SK-N-SH (cell line): ENCODE measurements around the gene DLG2. TPM values are rescaled to one million over a fixed set of nuclear protein-coding genes. Genes with fewer than 3 reads are reported as not detected.

Experiments used
- CTCF ChIA-PET: fragments of 300-600, 350-600 bp; formaldehyde crosslinking; extraction: SDS; loops from one replicate; lab custom pipeline; 2021; lab: Yijun Ruan, JAX
- POLR2A ChIA-PET: fragments of 350-600 bp; sonication (Branson Sonifier 250); formaldehyde crosslinking; extraction: SDS; loops from one replicate; lab custom pipeline; 2020; ENCODE audit warnings: antibody characterized with exemption, inconsistent platforms; lab: Yijun Ruan, JAX
- DNase-seq: peaks from one replicate; pipeline ENCODE4 v3.0.0; 2012
- H2AFZ ChIP-seq: fragments of 200-600 bp; sonication (generic); 2 replicates; pipeline ENCODE4 v1.8.1; 2016; ENCODE audit warnings: antibody characterized with exemption, mild to moderate bottlenecking, low read depth
- H3F3A ChIP-seq: fragments of 200-600 bp; sonication (generic); replicated peaks from 2 replicates; pipeline ENCODE3; 2016; ENCODE audit warnings: antibody characterized with exemption, mild to moderate bottlenecking; ENCODE audit not compliant: insufficient read depth
- H3K27ac ChIP-seq, 2 experiments: fragments of 200-500 bp in 1 of 2; fragments of 200-600 bp in 1 of 2; sonication (Bioruptor generic) in 1 of 2; sonication (generic), shearing (Covaris generic) in 1 of 2; 2 replicates each; pipeline versions ENCODE4 v1.5.1 to v1.6.1; 2014 to 2016; ENCODE audit warnings: low read depth in 2 of 2, inconsistent platforms in 1 of 2, low read length in 1 of 2, mild to moderate bottlenecking in 1 of 2, mixed read lengths in 1 of 2
- H3K27me3 ChIP-seq: fragments of 200-600 bp; sonication (generic), shearing (Covaris generic); 2 replicates; pipeline ENCODE4 v1.6.1; 2016; ENCODE audit warnings: mixed run types; ENCODE audit not compliant: insufficient read depth
- H3K36me3 ChIP-seq, 2 experiments: fragments of 200-500 bp in 1 of 2; fragments of 200-600 bp in 1 of 2; sonication (Bioruptor generic) in 1 of 2; sonication (generic) in 1 of 2; replicated peaks in 1 of 2; 2 replicates each; pipeline versions ENCODE3 to v1.5.1; 2014 to 2016; ENCODE audit warnings: low read length in 1 of 2, mild to moderate bottlenecking in 1 of 2; ENCODE audit not compliant: insufficient read depth in 2 of 2, control insufficient read depth in 1 of 2
- H3K4me1 ChIP-seq, 2 experiments: fragments of 200-500 bp in 1 of 2; fragments of 200-600 bp in 1 of 2; sonication (Bioruptor generic) in 1 of 2; sonication (generic), shearing (Covaris generic) in 1 of 2; 2 replicates each; pipeline versions ENCODE4 v1.5.1 to v1.6.1; 2014 to 2016; ENCODE audit warnings: low read depth in 1 of 2, low read length in 1 of 2, mixed run types in 1 of 2; ENCODE audit not compliant: insufficient read depth in 2 of 2, control insufficient read depth in 1 of 2
- H3K4me2 ChIP-seq: fragments of 200-600 bp; sonication (generic), shearing (Covaris generic); 2 replicates; pipeline ENCODE4 v1.6.1; 2017; ENCODE audit warnings: mixed run types
- H3K4me3 ChIP-seq, 2 experiments: fragments of 200-500 bp in 1 of 2; fragments of 200-600 bp in 1 of 2; sonication (Bioruptor generic) in 1 of 2; sonication (generic), shearing (Covaris generic) in 1 of 2; 2 replicates each; pipeline versions ENCODE4 v1.5.1 to v1.8.1; 2014 to 2016; ENCODE audit warnings: low read depth in 2 of 2, inconsistent platforms in 1 of 2, low read length in 1 of 2, mild to moderate bottlenecking in 1 of 2, mixed read lengths in 1 of 2, moderate library complexity in 1 of 2
- H3K79me2 ChIP-seq: fragments of 200-600 bp; sonication (generic); 2 replicates; pipeline ENCODE4 v1.8.1; 2017; ENCODE audit warnings: mild to moderate bottlenecking; ENCODE audit not compliant: insufficient read depth
- H3K9ac ChIP-seq: fragments of 200-600 bp; sonication (generic); 2 replicates; pipeline ENCODE4 v1.6.1; 2017; ENCODE audit warnings: mixed run types
- H3K9me2 ChIP-seq: fragments of 200-600 bp; sonication (generic); 2 replicates; pipeline ENCODE4 v1.6.1; 2017; ENCODE audit warnings: mixed run types
- H3K9me3 ChIP-seq: fragments of 200-600 bp; sonication (generic); 2 replicates; pipeline ENCODE4 v1.6.1; 2017; ENCODE audit warnings: mixed run types, mild to moderate bottlenecking, moderate library complexity
- H4K20me1 ChIP-seq: fragments of 200-600 bp; sonication (generic); 2 replicates; pipeline ENCODE4 v1.6.1; 2017; ENCODE audit warnings: mild to moderate bottlenecking, mixed run types; ENCODE audit not compliant: insufficient read depth
- CHD2 ChIP-seq: fragments of 150-350 bp; IDR thresholded peaks from 2 replicates; pipeline ENCODE4 v1.6.1; 2018; ENCODE audit warnings: low read length; ENCODE audit not compliant: partially characterized antibody
- CTCF ChIP-seq: fragments of 200-600 bp; sonication (generic); IDR thresholded peaks from 2 replicates; pipeline ENCODE4 v1.6.1; 2017; ENCODE audit warnings: antibody characterized with exemption, mild to moderate bottlenecking, moderate library complexity
- EP300 ChIP-seq, 2 experiments: IDR thresholded peaks; 2 replicates each; pipeline versions ENCODE4 v1.4.0 to v1.6.1; 2012; ENCODE audit warnings: borderline replicate concordance in 1 of 2, low read depth in 1 of 2, low read length in 1 of 2
- EZH2phosphoT487 ChIP-seq: fragments of 200-600 bp; sonication (generic); IDR thresholded peaks from 2 replicates; pipeline ENCODE4 v1.6.1; 2017; ENCODE audit warnings: low read depth, mixed run types, mild to moderate bottlenecking, antibody characterized with exemption, moderate library complexity, borderline replicate concordance
- FOSL2 ChIP-seq: IDR thresholded peaks from 2 replicates; pipeline ENCODE4 v1.4.0; 2012; ENCODE audit warnings: low read depth, mild to moderate bottlenecking, moderate library complexity, borderline replicate concordance
- GATA2 ChIP-seq: sonication (generic); formaldehyde crosslinking; IDR thresholded peaks from 2 replicates; pipeline ENCODE4 v1.5.0; 2020; ENCODE audit warnings: mild to moderate bottlenecking, missing genetic modification reagents
- IRF3 ChIP-seq: fragments of 150-350 bp; IDR thresholded peaks from 2 replicates; pipeline ENCODE4 v1.6.1; 2016; ENCODE audit warnings: mild to moderate bottlenecking, low read depth, low read length
- JUND ChIP-seq: IDR thresholded peaks from 2 replicates; pipeline ENCODE4 v1.4.0; 2012
- MAX ChIP-seq: IDR thresholded peaks from 2 replicates; pipeline ENCODE4 v1.4.0; 2012; ENCODE audit warnings: low read depth
- MXI1 ChIP-seq: IDR thresholded peaks from 2 replicates; pipeline ENCODE4 v1.6.1; 2012; ENCODE audit warnings: mild to moderate bottlenecking, low read depth, low read length, improper control_type of control experiment
- NRF1 ChIP-seq: IDR thresholded peaks from 2 replicates; pipeline ENCODE4 v1.6.1; 2012; ENCODE audit warnings: low read depth, mild to moderate bottlenecking, low read length
- POLR2AphosphoS5 ChIP-seq: IDR thresholded peaks from 2 replicates; pipeline ENCODE4 v1.6.1; 2012; ENCODE audit warnings: low read depth, low read length
- REST ChIP-seq: IDR thresholded peaks from 2 replicates; pipeline ENCODE4 v1.6.1; 2012; ENCODE audit warnings: mild to moderate bottlenecking, low read depth, low read length, moderate library complexity
- RFX5 ChIP-seq: IDR thresholded peaks from 2 replicates; pipeline ENCODE4 v1.6.1; 2012; ENCODE audit warnings: mild to moderate bottlenecking, improper control_type of control experiment, low read length
- RXRA ChIP-seq: IDR thresholded peaks from 2 replicates; pipeline ENCODE4 v1.4.0; 2012; ENCODE audit warnings: low read depth, mild to moderate bottlenecking, borderline replicate concordance
- SIN3A ChIP-seq: IDR thresholded peaks from 2 replicates; pipeline ENCODE4 v1.6.1; 2012; ENCODE audit warnings: low read depth, mild to moderate bottlenecking, low read length, moderate library complexity, borderline replicate concordance
- SMC3 ChIP-seq: IDR thresholded peaks from 2 replicates; pipeline ENCODE4 v1.6.1; 2012; ENCODE audit warnings: low read depth, low read length, improper control_type of control experiment
- ZBTB33 ChIP-seq: IDR thresholded peaks from 2 replicates; pipeline ENCODE4 v1.4.0; 2012; ENCODE audit warnings: low read depth, borderline replicate concordance
- WGBS: methylation state at CpG from one replicate; pipeline ENCODE4 v1.1.6; 2017; ENCODE audit warnings: low lambda C conversion rate; 5-methylcytosine and 5-hydroxymethylcytosine counted together
- polyA plus RNA-seq, 3 experiments: library from polyadenylated mRNA; depleted of rRNA; stranded (reverse); fragments of >200 nt; gene quantifications; 2 replicates each; pipeline ENCODE4 v1.2.3, GENCODE V29; 2012

The DLG2 gene
- polyA plus RNA-seq, 1 of the 3 experiments (the other 2 are of a cell fraction): 0.21 TPM

GRCh38 chr11:84241343-84242131 lies 1385.6 kb downstream of the DLG2 start (continued):
- no peak for TF ChIP-seq CTCF
- no peak for TF ChIP-seq GATA2 (CRISPR knock-in tag)
- TF ChIP-seq EP300 (IDR thresholded peaks at IDR 0.05; ENCODE audit: borderline replicate concordance in 1 of 2, low read depth in 1 of 2, low read length in 1 of 2): no peak
- no peak for TF ChIP-seq CHD2
- no peak for TF ChIP-seq FOSL2
- TF ChIP-seq JUND: no peak
- no peak for TF ChIP-seq ZBTB33
- no peak for TF ChIP-seq SMC3
- no peak for TF ChIP-seq RFX5
- TF ChIP-seq IRF3: no peak
- no peak for TF ChIP-seq MAX
- TF ChIP-seq NRF1: no peak

- 65% methylated on average over 1 of the region's 1 CpG for WGBS
- CTCF ChIA-PET: no interaction called here
- H3K79me2 ChIP-seq: no peaks in the 10 kb centered on the region
- H3K9ac ChIP-seq: no peak overlapping the region
- H3K4me1 ChIP-seq: no peaks in the 10 kb centered on the region; a peak in 1 of 4 replicates
- no peak for DNase-seq
- POLR2A ChIA-PET: no interaction called here
- H3K4me2 ChIP-seq: no peak overlapping the region
- no peak overlapping the region for H2AFZ ChIP-seq
- no peaks in the 10 kb centered on the region for H3K36me3 ChIP-seq
- no peaks in the 10 kb centered on the region for H3F3A ChIP-seq
- no peak overlapping the region for H3K4me3 ChIP-seq
- H3K9me2 ChIP-seq: no peaks in the 10 kb centered on the region
- no peaks in the 10 kb centered on the region for H3K27me3 ChIP-seq
- H3K27ac ChIP-seq: no peak overlapping the region
- no peaks in the 10 kb centered on the region for H3K9me3 ChIP-seq
- no peaks in the 10 kb centered on the region for H4K20me1 ChIP-seq
- TF ChIP-seq POLR2AphosphoS5 (no peak), IRF3 (no peak), RFX5 (no peak), GATA2 (CRISPR knock-in tag) (no peak), MXI1 (no peak), EZH2phosphoT487 (no peak), SIN3A (no peak), RXRA (no peak), SMC3 (no peak), REST (no peak)
Observed at GRCh38 chr11:84240847-84241246, 1386.3 kb downstream of the DLG2 start.
